Activated gamma-delta T cell treated with Interleukin-2 at 50 U/mL for 16 hours (primary cell): ENCODE results near the gene AGAP3.

ENCODE experiments used
- DNase-seq: peaks from one replicate; pipeline ENCODE4 v3.0.0-alpha.2; 2020

The AGAP3 gene

DNA sequence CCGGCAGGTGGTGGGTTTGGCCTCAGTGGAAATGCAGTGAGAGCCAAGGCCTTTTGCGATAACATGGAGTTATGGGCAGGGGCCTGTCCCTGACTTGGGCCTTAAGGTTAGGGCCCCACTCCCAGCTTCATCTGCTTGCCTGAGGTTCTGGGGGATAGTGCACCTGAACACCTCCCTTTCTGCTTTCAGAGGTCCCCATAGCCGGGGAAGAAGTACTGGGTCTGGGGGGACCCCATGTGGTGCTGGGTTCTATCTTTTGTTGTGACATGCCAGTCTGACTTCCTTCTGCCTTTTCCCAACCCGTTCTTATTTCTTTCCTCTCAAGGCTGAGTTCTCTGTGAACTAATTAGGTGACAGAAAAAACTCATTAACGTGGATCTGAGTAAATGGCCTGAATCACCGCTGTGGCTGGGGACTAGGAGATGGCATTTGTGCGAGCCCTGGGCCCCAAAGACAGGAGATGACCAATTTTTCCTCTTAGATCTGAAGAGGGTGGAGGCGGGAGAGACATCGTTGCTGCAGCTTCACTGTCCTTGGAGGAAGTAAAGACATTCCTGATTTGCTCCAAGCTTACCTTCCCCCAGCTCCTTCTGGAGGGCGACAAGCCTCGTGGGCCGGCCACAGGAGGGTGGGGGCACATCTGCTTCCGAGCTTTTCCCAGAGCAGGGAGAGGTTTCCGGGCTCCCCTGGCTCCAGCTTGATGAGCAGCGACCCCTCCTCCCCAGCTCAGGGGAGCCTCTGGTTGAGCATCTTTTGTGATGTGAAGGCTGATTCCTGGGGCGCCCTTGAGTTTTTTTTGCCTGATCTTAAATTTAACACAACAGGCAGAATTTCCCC lies 2.0 kb downstream of the AGAP3 start:
- no peak for DNase-seq

DNA sequence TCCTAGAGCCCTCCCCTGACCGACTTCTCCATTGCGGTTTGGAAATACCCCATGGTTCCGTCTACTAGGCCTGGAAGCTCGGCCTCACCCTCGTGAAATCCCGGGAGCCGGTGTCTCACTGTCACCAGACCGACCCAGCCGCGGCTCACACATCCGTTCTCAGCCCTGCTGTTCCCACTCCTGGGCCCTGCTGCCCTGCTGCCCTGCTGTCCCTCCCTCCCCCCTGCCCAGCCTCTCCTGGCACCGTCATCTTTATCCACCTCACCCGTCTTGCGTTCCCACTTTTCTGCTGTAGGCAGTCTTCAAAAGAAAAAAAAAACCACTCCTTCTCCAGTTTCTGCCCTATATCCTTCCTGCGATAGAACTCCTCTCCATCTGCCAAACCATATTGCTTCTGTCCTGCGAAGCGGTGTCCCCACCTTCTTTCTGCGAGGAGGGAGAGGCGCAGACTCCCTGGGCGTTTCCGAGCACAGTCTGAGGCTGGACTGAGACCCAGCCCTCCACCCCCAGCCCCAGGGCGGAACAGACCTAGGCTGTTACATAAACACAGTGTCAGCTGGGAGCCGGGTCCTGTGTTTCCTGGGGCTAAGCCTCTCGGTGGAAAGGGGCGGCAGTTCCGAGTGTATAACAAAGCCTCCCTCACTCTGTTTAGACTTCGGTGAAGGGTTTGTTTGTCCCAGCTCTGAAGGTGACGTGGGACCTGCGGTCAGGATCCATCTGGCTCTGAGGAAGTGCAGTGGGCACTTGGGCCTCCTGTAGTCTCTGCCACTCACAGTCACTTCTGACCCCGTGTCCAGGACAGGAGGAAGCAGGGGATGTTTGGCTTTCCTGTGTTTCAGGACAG lies 2.8 kb downstream of the AGAP3 start:
- no peak for DNase-seq

DNA sequence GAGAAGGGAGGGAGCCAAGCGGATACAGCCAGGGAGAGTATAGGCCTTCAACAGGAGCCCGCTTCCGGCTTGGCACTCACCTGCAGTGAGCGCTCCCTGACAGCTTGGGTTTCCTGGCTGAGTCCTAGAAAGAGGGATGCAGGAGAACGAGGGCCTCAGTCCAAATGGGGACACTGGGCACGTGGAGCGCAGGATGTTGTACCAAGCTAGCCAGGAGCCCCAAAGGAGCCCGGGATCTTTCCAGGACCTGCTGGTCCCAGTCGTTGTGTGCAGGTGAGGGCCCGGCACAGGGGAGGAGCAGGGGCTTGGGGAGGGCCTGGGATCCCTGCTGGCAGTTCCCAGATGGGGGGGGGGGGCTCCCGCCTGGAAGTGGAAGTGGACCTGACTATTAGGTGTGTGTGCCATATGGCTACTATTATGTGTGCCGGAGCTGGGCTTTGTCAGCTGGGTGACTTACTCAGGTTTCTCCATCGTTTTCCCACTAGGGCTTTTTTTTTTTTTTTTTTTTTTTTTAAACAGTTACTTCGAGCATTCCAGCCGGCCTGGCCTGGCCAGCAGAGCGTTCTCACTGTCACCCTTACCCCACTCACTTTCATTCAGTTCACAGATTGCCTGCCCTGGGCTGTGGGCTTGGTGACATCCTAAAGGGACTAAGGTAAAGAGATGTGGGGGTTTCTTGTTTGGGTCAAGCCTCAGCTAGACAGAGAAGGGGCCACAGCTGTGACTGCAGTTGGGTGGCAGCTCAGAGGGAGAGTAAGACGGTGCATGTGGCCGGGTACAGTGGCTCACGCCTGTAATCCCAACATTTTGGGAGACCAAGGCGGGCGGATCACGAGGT lies 3.8 kb downstream of the AGAP3 start:
- DNase-seq: no peak

DNA sequence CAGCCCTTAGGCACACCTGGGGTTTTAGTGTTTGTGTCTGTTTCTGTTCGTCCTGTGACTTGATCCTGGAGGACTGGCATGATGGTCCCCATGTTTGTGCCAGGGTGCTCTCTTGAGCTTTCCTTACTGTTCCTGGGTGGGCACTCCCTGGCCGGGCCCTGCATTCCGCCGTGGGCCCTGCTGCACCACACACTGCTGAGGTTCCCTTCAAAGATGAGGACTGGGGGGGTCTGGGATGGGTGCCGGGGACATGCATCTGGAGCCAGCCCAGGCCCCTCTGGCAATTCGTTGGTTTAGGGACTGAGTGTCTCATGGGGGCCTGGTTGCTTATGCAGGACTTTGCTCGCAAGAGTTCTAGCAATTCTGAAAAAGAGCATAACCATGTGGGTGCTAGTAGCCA lies 4.7 kb downstream of the AGAP3 start:
- DNase-seq: no peak

DNA sequence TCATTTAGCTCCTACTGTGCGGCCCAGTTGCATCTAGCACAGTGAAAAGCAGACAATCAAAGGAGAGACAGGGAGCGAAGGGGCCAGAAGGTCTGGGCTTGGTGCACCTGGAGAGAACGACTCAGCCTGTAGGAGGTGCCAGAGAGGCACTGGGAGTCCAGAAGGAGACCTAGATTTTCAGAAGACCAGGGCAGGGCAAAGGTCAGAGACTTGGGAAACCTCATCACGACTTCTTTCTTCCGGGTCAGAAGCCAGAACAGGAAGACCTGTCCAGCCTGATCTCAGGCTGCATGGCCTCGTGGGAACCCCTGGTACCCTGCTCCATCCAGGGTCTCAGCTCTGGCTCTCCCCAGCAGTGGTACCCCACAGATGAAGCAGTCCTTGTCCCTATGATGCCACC lies 5.2 kb downstream of the AGAP3 start:
- no peak for DNase-seq

DNA sequence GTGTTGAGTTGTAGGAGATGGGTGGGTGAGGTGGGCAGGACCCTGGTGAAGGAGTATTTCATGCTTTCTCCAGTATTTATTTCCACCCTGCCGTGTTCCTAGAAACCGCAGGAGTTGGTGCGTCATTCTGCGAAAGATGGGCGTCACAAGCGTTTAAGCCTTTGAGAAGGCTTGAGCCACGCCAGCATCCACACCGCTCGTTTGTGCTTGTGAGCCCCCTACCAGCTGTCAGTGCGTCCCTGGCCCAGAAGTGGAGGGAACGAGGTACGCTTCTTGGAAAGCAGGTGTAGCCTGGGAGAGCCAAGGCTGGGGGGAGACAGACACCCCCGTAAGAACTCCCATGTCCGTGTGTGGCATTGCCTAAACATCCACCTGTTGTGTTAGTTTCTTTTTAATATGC lies 5.7 kb downstream of the AGAP3 start:
- no peak for DNase-seq

DNA sequence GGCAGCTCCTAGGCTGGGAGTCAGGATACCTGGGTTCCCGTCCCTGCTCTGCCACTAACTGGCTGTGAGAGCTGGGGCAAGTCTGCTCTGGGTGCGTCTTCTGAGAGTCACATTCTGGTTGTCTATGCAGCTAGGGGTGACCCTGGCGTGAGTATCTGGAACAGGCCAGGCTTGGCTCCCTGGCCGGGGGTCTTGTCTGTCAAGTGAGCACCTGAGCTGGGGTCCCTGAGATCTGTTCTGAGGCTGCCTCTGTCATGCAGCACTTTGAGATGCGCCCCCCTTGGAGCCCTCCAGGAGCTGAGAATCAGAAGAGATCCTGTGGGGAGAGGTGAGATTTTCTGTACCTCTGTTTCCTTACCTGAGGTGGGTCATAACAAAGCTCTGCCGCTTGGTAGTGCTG lies 7.5 kb downstream of the AGAP3 start:
- no peak for DNase-seq

DNA sequence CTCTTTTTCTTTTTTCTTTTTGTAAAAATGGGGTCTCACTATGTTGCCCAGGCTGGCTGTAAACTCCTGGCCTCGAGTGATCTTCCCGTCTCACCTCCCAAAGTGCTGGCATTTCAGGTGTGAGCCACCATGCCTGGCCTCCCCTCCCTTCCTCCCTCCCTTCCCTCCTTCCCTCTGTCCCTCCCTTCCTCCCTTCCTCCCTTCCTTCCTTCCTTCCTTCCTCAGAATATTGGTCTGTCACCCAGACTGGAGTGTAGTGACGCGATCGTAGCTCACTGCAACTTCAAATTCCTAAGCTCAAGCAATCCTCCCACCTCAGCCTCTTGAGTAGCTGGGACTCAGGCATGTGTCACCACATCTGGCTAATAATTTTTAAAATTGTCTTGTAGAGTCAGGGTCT lies 8.4 kb downstream of the AGAP3 start:
- no peak for DNase-seq

DNA sequence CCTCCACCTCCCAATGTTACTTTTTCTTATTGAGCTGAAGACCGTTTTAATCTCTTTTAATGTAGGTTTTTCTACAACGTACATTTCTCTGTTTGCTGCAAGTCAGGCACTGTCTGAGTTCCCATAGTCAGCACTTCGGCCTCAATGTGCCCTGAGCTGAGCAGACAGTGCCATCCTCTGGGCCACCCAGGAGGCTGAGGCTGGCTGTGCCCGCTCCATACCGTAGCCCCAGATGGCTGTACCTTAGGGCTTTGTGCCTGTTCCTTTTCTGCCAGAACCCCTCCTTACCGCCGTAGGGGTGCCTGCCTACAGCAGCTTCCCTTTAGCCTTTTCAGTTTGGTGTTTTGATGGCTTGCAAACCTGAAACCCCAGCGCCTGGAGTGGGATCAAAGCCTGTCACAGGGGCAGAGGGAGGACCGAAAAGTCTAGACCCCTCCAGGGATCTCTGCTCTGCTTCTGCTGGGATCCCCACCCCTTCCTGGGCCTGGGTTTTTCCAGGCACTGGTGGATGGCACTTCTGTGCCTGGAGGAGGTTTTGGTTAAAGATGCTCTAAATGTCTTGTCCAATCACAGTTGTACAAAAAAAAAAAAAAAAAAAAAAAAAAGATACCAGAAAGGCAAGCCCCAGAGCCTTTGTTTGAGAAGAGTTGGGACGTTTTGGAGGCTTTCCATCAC lies 9.0 kb downstream of the AGAP3 start:
- no peak for DNase-seq

DNA sequence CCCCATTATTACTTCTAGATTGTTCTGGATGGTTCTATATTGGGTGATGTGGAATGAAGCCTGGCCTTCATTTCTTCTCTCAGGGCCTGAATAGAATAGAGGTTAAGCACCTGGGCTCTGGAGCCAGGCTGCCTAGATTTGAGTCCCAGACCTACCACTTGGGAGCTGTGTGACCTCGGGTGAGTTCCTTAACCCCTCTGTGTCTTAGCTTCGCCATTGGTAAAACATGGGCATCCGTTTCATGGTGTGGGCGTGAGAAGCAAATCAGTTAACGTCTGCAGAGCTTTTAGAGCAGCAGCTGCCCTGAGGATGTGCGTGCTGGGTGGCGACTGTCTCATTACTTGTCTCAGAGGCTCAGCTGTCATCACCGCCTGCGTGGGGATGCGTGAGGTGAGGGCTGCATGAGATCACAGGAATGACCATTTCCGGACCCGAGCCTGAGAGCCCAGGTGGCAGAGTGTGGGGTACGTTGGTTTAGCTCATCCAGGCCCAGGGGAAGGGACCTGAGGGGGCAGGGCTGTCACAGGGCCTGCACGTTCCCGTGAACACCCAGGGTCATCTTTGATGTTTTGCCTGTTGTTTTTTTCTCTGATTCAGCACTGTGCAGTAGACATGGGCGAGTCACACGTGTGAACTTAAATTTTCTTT lies 9.7 kb downstream of the AGAP3 start:
- no peak for DNase-seq

DNA sequence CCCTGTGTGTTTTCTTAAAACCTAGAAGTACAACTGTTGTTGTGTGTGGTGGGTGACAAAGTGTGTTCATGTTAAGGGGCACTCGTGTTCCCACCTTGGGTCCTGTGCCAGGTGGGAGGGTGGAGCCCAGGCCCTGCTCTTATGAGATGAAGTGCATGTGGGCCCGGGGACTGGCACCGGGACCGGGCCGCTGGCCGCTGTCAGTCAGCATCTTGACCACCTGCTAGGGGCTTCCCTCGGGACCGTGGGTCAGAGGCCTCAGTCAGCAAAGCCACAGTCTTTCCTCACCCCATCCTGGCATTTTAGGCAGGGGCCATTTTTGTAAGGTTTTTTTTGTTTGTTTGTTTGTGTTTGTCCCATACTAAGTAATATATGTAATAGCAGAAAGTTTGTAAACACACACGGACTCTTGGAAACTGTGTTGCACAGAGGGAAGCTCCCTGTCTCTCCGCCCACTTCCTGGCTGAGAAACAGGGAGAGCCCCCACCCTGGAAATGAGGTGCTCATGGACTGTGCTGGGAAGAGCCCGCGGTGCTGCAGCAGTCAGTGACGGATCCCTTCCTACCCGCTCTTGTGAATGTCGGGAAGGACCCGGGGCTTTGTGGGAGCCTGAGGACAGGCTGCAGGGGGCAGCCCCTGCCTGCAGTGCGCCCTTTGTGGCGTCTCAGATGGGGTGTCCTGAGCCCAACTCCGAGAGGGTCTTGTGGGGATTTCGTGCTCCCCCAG lies 13.4 kb downstream of the AGAP3 start:
- DNase-seq: no peak

DNA sequence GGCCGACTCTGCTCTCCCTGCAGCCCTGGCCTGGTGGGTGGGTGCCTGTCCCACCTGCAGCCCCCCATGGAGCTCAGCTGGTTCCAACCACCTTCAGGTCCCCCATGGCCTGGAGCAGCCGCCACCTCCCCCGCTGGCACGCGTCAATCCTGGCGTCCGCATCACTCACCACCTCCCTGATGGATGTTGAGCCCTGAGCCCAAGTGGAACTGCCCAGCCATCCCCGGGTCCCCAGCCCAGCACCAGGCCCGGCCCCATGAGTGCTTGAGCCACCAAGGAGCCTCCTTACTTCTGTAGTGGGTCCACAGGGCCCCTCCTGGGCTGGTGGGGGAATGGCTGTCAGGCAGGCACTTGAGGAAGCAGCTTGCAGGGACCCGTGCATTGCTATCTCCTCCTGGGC lies 14.6 kb downstream of the AGAP3 start:
- no peak for DNase-seq

DNA sequence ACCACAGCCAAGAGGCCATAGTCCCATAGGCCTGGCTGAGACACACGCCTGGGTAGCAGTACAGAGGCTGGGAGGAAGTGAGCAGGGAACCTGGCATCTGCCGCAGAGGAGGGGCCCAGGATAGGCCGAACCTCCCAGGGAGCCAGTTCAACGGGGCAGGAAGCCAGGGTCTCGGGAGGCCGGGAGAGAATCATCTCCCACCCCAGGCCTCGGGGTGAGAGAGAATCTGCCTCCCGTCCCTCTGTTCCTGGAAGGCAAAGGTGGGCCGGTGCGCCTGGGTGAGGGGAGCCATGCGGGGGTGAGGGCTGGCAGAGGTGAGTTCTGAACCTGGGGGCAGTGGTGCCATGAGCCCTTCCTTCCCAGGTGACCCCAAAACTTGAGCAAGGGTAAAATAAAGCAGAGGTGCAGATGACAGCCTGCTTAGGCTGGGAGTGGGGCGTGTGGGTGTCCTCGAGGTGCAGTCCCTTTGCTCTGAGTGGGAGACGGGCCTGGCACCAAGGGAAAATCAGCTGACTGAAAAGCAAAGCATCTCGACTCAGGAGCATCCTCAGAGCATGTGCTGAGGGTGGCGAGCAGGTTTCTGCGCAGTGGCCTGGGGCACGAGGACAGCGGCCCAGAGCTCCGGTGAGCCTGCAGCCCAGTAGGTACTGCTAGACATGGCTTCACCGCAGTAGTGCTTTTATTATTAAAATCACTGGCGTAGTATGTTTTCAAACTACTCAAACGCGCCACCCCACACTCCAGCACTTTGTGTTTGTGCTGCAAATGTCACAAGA lies 15.5 kb downstream of the AGAP3 start:
- no peak for DNase-seq

DNA sequence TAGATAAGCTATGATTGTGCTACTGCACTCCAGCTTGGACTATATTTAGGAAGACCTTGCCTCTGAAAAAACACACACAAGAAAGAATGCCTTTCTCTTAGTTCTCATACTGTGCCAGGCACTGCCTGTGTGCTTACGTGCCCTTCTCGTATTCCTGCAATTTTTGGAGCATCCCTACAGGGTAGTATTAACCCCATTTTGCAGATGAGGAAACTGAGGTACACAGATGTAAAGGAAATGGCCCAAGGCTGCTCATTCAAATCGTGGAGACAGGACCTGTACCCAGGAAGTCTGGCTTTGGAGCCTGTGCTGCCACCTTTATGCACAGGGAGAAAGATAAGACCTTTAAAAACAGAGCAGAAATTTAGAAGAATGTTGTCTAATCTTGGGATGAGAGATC lies 16.7 kb downstream of the AGAP3 start:
- no peak for DNase-seq

DNA sequence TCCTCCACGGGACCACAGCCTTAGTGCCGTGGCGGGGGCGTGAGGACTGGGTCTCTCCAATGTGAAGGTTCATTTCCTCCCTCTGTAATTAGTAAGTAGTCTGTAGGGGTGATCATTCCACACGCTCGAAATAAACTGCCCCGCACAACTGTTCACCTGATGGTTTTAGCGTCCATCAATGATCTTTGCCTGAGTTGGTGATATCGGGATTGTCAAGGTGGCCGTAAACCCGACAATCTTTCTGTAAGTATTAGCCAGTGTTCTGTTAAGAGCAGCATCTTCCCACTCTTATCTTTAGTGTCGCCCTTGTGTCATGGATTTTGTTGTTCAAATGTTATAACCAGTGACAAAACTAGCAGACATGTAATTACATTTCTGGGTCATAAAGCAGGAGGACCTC lies 17.7 kb downstream of the AGAP3 start:
- no peak for DNase-seq

DNA sequence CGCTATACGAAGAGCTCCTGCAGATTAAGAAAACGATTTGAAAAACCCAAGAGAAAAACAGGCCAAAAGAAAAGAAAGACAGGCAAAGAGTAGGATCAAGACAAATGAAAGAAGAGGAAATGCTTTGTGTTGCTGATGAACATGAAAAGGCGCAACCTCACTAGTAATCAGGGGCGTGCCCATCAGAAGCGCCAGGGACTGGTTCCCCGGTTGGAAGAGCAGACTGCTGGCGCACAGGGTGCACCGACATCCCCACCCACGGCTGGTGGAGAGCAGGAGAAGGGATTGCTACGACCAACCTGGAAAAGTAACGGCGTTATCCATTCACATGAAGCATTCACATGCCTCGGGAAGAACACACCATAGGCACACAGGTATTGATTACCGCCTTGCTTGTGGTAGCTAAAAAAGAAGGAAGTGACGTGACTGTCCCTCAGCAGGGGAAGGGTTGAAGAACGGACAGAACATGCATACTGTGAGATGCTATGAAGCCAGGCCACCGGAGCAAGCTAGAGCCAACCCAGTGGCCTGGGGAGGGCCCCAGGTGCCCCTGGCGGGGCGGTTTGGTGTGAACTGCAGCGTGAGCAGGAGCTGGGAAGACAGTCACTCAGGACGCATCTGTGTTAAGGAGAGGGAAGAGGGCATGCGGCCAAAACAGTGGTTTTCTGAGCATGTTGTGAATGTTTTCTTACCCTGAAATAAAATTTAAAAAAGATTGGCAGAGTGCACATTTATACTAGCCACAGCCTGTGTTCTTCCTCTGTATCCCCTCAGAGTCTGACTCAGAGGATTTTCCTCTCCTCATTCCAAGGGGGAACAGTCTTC lies 18.3 kb downstream of the AGAP3 start:
- DNase-seq: no peak

DNA sequence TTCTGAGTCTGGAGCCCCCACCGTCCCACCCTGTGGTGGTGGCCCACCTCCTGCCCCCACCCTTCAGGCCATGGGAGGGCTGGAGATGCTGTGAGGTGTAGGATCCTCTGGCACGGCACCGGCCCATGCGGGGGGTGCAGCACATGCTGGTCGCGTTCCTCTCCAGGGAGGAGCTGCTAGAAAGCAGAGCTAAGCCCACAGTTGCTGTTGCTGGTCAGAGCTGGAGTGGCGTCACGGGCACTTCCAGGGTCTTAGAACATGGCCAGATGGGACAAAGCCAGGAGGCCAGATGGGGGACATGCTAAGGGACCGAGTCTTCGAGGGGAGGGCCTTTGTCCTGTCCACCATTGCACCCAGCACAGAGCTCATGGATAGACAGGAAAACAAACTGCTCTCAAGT lies 21.6 kb downstream of the AGAP3 start:
- no peak for DNase-seq

DNA sequence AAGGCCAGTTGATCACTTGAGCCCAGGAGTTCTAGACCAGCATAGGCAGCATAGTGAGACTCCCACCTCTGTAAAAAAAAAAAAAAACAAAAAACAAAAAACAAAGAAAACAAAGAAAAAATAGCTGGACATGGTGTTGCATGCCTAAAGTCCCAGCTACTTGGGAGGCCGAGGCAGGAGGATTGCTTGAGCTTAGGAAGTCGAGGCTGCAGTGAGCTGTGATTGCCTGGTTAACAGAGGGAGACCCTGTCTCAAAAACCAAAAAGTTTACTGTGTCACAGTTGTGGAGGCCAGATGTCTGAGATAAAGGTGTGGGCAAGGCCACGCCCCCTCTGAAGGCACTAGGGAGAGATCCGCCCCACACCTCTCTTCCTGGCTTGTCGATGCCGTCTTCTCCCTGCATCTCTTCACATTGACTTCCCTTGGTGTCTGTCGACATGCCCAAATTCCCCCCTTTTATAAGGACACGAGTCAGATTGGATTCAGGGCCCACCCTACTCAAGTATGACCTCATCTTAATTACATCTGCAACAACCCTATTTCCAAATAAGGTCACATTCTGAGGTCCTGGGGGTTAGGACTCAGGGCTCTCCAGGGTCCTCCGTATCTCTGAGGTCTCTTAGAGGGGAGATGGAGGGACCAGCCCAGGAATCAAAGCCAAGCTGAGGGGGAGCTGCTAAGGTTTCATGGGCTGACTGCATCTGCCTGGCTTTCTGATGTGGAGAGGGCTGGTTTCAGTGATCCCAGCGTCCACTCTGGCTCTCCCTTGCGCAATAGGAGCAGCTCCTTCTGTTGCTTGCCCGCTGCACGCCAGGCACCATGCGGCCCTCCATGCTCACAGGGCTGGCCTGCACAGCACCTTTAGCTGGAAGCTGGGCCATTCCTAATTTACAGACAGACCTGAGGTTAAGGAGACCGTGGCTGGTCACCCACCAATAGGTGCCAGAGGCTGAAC lies 23.1 kb downstream of the AGAP3 start:
- DNase-seq: no peak
